Left ventricle myocardium inferior (tissue), 1 donor: ENCODE data around the gene IQSEC3. TPM values are rescaled to one million over a fixed set of nuclear protein-coding genes. Genes with fewer than 3 reads are reported as not detected.

Source experiments
- DNase-seq: peaks from one replicate; pipeline ENCODE4 v3.0.0-alpha.2; 2020
- H3K27ac ChIP-seq: fragments of 200-600 bp; replicated peaks from 2 replicates; pipeline ENCODE4 v1.8.0; 2021
- H3K27me3 ChIP-seq: fragments of 200-600 bp; 2 replicates; pipeline ENCODE4 v1.8.0; 2021; ENCODE audit warnings: low read depth
- H3K36me3 ChIP-seq: fragments of 200-600 bp; 2 replicates; pipeline ENCODE4 v1.8.0; 2021
- H3K4me1 ChIP-seq: fragments of 200-600 bp; 2 replicates; pipeline ENCODE4 v1.8.0; 2021
- H3K4me3 ChIP-seq: fragments of 200-600 bp; 2 replicates; pipeline ENCODE4 v1.8.0; 2021; ENCODE audit warnings: mild to moderate bottlenecking, moderate library complexity
- H3K9me3 ChIP-seq: fragments of 200-600 bp; replicated peaks from 2 replicates; pipeline ENCODE4 v1.8.0; 2021
- CTCF ChIP-seq: fragments of 200-600 bp; IDR thresholded peaks from 2 replicates; pipeline ENCODE4 v1.8.0; 2021; ENCODE audit warnings: antibody characterized with exemption, mild to moderate bottlenecking, borderline replicate concordance
- intact Hi-C: fragments of 100-400 bp; cut with micrococcal nuclease; formaldehyde crosslinking; loops from one replicate; pipeline ENCODE4 v1.11.0; 2022
- total RNA-seq: library from RNA; stranded (reverse); fragmentation: NEBNext Ultra II Directional; extraction: Animal tissue kit (Norgen Biotek cat#: 25700); gene quantifications from one replicate; pipeline ENCODE4 v1.2.1, GENCODE V29; 2021
- donor health status: DM: no; HTN: yes; CAD: no; lungs with severe emphysema.

IQSEC3 gene
- total RNA-seq, 1 donor from 2014 or later: 0.69 TPM

- H3K27ac ChIP-seq: no peak overlapping the region
- no peaks in the 10 kb centered on the region for H3K9me3 ChIP-seq
These were observed 155.2 kb downstream of the IQSEC3 start for GRCh38 chr12:221736-222135.

GRCh38 chr12:223841-224240, 157.3 kb downstream of the IQSEC3 start:
- no peak for TF ChIP-seq CTCF
- Histone ChIP-seq H3K9me3 (no peaks in the 10 kb centered on the region), H3K27me3 (peaks cover 7% of the 10 kb centered on the region), H3K27ac (no peak overlapping the region), H3K36me3 (no peaks in the 10 kb centered on the region), H3K4me3 (no peak overlapping the region), H3K4me1 (no peaks in the 10 kb centered on the region)
- DNase-seq: no peak
- intact Hi-C loops: no loop called here

More at GRCh38 chr12:221736-222135, 155.2 kb downstream of the IQSEC3 start:
- TF ChIP-seq CTCF: no peak
- no peak overlapping the region for H3K4me3 ChIP-seq
- no peak for DNase-seq
- no peaks in the 10 kb centered on the region for H3K36me3 ChIP-seq
- intact Hi-C loops: no loop called here
- peaks cover 7% of the 10 kb centered on the region for H3K27me3 ChIP-seq
- H3K4me1 ChIP-seq: no peaks in the 10 kb centered on the region

GRCh38 chr12:224330-224729, 157.8 kb downstream of the IQSEC3 start:
- Histone ChIP-seq H3K36me3 (no peaks in the 10 kb centered on the region), H3K27me3 (peaks cover 7% of the 10 kb centered on the region), H3K27ac (no peak overlapping the region), H3K4me3 (no peak overlapping the region), H3K9me3 (no peaks in the 10 kb centered on the region), H3K4me1 (no peaks in the 10 kb centered on the region)
- intact Hi-C loops: no loop called here
- no peak for TF ChIP-seq CTCF
- DNase-seq: no peak

GRCh38 chr12:225012-225411, 158.4 kb downstream of the IQSEC3 start:
- DNase-seq: no peak

GRCh38 chr12:226401-226800, 159.8 kb downstream of the IQSEC3 start:
- H3K9me3 ChIP-seq: no peaks in the 10 kb centered on the region
- intact Hi-C loops: no loop called here
- no peak overlapping the region for H3K27ac ChIP-seq
- no peaks in the 10 kb centered on the region for H3K27me3 ChIP-seq
- no peaks in the 10 kb centered on the region for H3K4me1 ChIP-seq
- H3K36me3 ChIP-seq: no peaks in the 10 kb centered on the region
- TF ChIP-seq CTCF: no peak
- DNase-seq: no peak
- no peak overlapping the region for H3K4me3 ChIP-seq

More at GRCh38 chr12:225012-225411, 158.4 kb downstream of the IQSEC3 start:
- peaks cover 2% of the 10 kb centered on the region for H3K27me3 ChIP-seq
- intact Hi-C loops: no loop called here
- H3K27ac ChIP-seq: no peak overlapping the region
- H3K4me3 ChIP-seq: no peak overlapping the region
- H3K36me3 ChIP-seq: no peaks in the 10 kb centered on the region
- H3K4me1 ChIP-seq: no peaks in the 10 kb centered on the region
- H3K9me3 ChIP-seq: no peaks in the 10 kb centered on the region
- no peak for TF ChIP-seq CTCF

GRCh38 chr12:227286-227915, 160.8 kb downstream of the IQSEC3 start:
- no peaks in the 10 kb centered on the region for H3K9me3 ChIP-seq
- no peak overlapping the region for H3K4me3 ChIP-seq
- TF ChIP-seq CTCF: no peak
- DNase-seq: no peak
- intact Hi-C loops: no loop called here
- H3K36me3 ChIP-seq: no peaks in the 10 kb centered on the region
- H3K4me1 ChIP-seq: no peaks in the 10 kb centered on the region
- no peaks in the 10 kb centered on the region for H3K27me3 ChIP-seq
- H3K27ac ChIP-seq: no peak overlapping the region
